ENCODE results near the gene MAGEB6.
"Not testable (repeated sequence)": the region's sequence is repeated elsewhere in the genome, so short reads cannot be mapped to it uniquely, and the experiment has no call there.

Gene MAGEB6, protein sequence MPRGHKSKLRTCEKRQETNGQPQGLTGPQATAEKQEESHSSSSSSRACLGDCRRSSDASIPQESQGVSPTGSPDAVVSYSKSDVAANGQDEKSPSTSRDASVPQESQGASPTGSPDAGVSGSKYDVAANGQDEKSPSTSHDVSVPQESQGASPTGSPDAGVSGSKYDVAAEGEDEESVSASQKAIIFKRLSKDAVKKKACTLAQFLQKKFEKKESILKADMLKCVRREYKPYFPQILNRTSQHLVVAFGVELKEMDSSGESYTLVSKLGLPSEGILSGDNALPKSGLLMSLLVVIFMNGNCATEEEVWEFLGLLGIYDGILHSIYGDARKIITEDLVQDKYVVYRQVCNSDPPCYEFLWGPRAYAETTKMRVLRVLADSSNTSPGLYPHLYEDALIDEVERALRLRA

DNA sequence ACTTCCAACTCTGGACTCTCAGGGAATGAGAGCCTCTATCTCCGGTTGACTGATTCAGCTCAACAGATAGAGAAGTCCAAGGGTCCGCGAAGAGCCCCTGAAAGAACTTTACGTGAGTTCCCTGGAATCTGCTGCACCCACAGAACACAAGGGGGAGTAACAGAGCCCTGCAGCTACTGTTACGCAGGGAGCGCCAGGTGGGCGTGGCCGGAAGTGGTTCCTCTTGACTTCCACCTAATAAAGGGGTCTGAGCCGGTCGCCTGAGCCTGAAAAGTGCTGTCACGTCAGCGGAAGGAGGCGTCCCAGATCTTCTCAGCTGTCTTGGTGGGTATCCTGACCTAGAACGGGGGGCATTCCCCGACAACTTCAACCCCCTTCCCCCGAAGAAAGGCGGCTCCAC lies at the start of gene MAGEB6:
TSS of gene MAGEB6 (plus strand) at position 237 of the 400 bp plus-strand sequence. CDS start 1,407 bp downstream, outside the sequence.
- no peak for DNase-seq (ENCODE audit: low spot score)

DNA sequence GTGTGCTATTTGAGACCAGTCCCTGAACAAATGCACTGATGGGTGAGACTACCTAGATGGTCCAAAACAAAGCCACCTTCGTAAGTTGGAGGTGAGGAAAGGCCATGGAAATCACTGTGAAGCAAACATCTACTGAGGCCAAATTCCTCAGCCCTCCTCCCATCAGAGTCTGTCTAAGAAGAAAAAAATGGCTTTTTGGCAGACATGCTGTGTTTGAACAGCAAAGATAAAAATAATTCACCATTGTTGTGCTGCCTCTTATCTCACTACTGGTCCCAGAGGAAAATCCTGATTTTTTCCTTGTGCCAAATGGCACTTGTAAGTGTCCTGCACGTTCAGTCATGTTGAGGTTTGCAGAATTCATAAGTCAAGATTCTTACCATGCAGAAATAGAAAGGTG lies 46.2 kb upstream of the MAGEB6 start:
- DNase-seq (ENCODE audit: low spot score): no peak

DNA sequence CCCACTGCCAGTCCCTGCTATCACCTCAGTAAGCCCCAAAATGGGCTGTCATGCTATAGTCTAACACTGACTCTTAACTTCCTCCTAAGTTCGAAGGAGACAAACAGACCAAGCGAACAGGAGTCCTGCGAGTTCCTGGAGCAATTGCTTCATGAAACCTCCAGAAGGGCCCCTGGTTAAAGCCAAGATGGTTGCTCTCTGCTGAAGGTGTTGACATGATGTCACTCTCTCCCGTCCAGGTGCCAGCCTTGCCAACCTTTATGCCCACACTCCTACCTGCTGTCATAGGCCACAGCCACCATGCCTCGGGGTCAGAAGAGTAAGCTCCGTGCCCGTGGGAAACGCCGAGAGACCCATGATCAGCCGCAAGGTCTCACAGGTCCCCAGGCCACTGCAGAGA lies 31.9 kb upstream of the MAGEB6 start, which contains the start of gene MAGEB6B:
TSS of gene MAGEB6B (plus strand) at position 301 of the 400 bp plus-strand sequence. CDS start at position 301, 0 bp downstream.
- DNase-seq (ENCODE audit: low spot score): no peak

DNA sequence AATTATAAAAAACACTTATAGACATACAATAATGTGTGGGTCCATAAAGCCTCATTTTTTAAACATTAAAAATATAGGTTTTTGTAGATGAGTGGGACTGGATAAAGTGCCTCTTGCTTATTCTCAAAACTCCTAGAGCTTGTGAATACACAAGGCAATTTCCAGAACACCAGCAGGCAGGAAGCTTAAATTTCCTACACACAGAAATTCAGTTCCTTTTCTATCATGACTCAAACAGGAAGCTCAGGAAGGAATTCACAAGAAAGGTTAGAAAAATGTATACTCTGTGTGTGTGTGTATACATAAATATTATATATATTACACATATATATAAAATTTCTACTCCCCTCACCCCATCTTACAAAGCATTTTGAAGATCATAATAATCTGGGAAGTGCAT lies 11.3 kb downstream of the MAGEB6 start:
- peak; percentile 66 for DNase-seq (ENCODE audit: low spot score)

DNA sequence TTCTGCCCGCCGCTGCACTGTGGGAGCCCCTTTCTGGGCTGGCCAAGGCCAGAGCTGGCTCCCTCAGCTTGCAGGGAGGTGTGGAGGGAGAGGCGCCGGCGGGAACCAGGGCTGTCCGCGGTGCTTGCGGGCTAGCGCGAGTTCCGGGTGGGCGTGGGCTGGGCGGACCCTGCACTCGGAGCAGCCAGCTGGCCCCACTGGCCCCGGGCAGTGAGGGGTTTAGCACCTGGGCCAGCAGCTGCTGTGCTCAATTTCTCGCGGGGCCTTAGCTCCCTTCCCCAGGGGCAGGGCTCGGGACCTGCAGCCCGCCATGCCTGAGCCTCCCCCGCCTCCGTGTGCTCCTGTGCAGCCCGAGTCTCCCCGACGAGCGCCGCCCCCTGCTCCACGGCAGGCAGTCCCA lies 12.5 kb downstream of the MAGEB6 start:
- not testable (repeated sequence) for DNase-seq (ENCODE audit: low spot score)

DNA sequence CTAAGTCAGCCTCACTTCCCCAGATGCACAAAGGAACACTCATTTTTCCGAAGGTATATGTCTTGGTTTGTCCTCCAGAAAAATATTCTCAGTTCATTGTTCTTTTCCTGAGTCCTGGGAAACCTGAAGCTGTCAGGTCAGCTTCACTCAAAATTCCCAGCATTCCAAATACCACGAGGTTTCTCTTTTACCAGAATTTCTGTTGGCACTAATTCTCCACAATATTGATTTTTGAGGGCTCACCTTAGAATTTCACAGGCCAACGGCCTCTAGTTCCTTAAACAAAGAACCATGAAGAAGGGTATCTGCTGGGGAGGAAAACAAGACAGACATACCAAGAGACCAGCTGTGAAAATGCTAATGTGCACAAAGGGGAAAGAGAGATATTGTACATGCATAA lies 15.8 kb downstream of the MAGEB6 start:
- DNase-seq (ENCODE audit: low spot score): no peak

DNA sequence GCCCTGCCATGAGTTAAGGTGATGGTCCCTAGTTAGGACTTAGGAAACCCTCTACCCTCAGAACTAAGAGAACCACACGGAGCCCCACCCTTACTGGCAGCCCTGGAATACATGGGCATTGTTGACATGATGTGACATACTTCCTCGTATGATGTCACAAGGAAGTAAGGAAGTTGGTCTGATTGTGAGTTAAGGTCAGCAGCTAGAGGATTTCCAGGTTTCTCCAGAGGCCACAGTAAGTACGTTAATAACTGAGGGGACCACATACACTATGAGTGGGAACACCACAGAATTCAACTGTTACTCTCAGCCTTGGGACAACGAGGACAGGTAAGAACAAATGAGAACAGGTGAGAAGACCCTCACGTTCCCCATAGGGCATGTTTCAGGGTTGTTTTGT lies 23.6 kb downstream of the MAGEB6 start, which contains the start of gene MAGEB5:
TSS of gene MAGEB5 (plus strand) at position 301 of the 400 bp plus-strand sequence. CDS start 1,133 bp downstream, outside the sequence.
- DNase-seq (ENCODE audit: low spot score): no peak

DNA sequence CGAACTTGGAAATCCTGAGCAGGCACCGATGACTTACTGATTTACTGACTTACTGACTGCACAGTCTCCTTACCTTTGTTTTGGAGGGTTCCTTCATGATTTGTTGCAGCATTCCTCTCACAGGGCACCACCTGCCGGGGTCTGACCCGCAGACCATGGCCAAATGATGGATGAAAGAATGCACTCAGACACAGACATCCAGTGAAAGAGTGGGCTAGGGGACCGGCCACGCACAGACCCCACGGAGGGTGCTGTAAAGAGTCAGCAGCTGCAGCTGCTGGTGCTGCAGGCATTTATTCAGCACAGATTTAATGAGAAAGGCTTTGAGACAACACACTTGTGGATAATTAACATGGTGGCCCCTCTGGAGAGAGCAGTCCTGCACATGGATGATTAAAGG lies 27.1 kb downstream of the MAGEB6 start:
- DNase-seq (ENCODE audit: low spot score): no peak

DNA sequence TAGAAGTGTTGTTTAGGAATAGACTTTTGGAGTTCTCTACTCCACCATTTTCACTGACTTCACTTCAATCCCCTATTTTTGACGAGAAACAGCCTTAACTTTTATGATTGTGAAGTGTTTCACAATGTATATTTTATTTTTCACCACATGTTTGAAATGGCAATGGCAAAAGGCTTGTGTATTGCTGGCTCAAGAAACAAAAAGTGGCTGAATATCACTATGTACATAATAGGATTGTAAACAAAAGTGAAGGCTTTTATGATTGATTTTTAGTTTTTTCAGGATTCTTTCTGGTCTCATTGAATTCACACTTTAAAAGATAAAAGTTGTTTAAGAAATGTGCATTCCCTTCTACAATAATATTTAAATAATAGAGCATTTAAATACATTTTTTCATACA lies 41.9 kb downstream of the MAGEB6 start:
- DNase-seq (ENCODE audit: low spot score): no peak
